Astrocyte (in vitro differentiated cells and primary cell): ENCODE measurements around the gene RUNX1.

Experiments used
- CTCF ChIP-seq: IDR thresholded peaks from 2 replicates; pipeline ENCODE4 v1.5.1; 2011; ENCODE audit warnings: low read depth, mild to moderate bottlenecking, inconsistent platforms, low read length, moderate library complexity; ENCODE audit not compliant: insufficient read depth
- EZH2 ChIP-seq: IDR thresholded peaks from 2 replicates; pipeline ENCODE4 v1.6.1; 2012; ENCODE audit warnings: mild to moderate bottlenecking, low read length, inconsistent platforms; ENCODE audit not compliant: insufficient read depth

- no peak for TF ChIP-seq CTCF
- no peak for TF ChIP-seq EZH2
Observed at GRCh38 chr21:35043549-35043948, 5.6 kb downstream of the RUNX1 start.
